Cortex of kidney (tissue), 1 donor: ENCODE measurements around the gene LONP2.
"Not testable (repeated sequence)": the region's sequence is repeated elsewhere in the genome, so short reads cannot be mapped to it uniquely, and the experiment has no call there.

ENCODE experiments used
- DNase-seq: peaks from one replicate; lab custom pipeline; 2025; lab: John Stamatoyannopoulos, UW

The LONP2 gene

DNA sequence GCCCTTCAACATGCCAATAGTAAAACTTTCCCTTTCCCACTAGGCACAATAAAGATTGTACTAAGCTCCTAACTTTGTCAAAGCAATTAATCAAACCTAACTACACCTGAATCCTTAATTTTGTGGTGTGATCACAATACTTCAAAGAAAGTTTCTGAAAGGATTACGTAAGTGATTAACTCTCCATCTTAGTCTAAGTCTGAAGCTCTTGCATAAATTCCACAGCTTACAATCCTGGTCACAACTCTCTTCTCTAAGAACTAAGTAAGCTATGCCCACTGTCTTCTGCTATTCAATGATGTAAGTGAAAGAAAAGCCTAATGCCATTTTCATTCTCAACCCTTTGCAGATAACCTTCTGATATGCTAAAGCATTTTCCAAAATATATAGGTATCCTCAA, 125.7 kb downstream of the LONP2 start:
- no peak for DNase-seq

- no peak for DNase-seq
Measured at GRCh38 chr16:48370229-48370628, 126.1 kb downstream of the LONP2 start.

GRCh38 chr16:48370668-48371392, 126.7 kb downstream of the LONP2 start:
- DNase-seq, result not testable (repeated sequence)

GRCh38 chr16:48371393-48371780, 127.3 kb downstream of the LONP2 start:
- DNase-seq, result no peak

- no peak for DNase-seq
Measured at GRCh38 chr16:48372744-48373143, 128.6 kb downstream of the LONP2 start.

- DNase-seq, result no peak
Measured at GRCh38 chr16:48373258-48374029, 129.3 kb downstream of the LONP2 start.

GRCh38 chr16:48374255-48374654, 130.2 kb downstream of the LONP2 start:
- no peak for DNase-seq

DNA sequence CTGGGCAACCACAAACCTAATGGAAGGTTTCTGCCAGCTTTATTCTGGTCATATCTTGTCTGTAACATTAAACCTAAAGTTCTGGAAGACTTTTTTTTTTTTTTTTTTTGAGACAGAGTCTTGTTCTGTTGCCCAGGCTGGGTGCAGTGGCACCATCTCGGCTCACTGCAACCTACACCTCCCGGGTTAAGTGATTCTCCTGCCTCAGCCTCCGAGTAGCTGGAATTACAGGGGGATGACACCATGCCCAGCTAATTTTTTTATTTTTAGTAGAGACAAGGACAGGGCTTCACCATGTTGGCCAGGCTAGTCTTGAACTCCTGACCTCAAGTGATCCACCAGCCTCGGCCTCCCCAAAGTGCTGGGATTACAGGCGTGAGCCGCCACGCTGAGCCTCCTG, 133.2 kb downstream of the LONP2 start:
- not testable (repeated sequence) for DNase-seq

- DNase-seq, result no peak
Measured at GRCh38 chr16:48378276-48378675, 134.2 kb downstream of the LONP2 start.

- no peak for DNase-seq
Measured at GRCh38 chr16:48378836-48379235, 134.7 kb downstream of the LONP2 start.

DNA sequence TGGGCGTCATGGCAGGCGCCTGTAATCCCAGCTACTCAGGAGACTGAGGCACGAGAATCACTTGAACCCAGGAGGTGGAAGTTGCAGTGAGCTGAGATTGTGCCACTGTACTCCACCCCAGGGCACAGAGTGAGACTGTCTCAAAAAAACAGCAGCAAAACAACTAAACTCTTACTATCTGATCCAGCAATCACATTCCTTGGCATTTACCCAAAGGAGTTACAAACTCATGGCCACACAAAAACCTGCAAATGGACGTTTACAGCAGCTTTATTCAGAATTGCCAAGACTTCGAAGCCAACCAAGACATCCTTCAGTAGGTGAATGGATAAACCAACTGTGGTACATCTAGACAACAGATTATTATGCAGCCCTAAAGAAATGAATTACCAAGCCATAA, 137.1 kb downstream of the LONP2 start:
- no peak for DNase-seq

- DNase-seq, result no peak
Measured at GRCh38 chr16:48382131-48382530, 138.0 kb downstream of the LONP2 start.

DNA sequence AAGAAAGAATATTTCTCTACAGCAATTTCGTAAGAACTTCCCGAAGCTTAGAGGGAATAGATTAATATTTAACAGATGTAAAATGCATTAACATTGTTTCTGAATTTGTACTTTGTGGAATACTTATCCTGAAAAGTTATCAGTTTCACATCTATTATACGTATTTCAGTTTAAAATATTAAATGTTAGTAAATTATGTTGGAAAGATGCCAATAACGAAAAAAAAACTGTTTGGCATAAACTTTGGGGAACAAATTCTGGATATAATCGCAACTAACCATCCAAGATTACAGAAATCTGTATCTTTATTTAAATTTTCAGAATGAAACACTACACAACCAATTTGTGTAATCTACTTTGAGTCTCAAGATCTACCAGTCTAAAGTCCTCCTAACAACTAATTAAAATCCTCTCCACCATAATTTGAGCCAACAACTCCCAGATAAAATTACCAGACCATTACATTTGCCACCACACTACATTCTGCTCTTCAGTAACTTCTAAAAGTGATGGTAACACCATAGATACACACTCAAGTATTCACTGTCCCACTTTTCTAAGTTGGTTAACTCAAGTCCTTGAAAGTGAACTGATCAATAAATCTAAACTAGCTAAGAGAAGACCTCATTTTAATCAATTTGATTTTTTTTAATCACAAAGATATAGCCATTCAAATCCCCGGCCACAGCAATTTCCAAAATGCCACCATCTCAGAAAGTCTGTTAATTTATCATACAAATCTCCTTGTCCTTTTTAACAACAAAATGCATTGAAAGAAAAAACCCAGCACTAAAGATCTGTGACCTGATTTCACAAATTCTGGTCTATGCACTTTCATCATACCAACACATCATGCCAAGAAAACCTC, 139.1 kb downstream of the LONP2 start:
- no peak for DNase-seq

- no peak for DNase-seq
Measured at GRCh38 chr16:48383877-48384519, 139.9 kb downstream of the LONP2 start.

DNA sequence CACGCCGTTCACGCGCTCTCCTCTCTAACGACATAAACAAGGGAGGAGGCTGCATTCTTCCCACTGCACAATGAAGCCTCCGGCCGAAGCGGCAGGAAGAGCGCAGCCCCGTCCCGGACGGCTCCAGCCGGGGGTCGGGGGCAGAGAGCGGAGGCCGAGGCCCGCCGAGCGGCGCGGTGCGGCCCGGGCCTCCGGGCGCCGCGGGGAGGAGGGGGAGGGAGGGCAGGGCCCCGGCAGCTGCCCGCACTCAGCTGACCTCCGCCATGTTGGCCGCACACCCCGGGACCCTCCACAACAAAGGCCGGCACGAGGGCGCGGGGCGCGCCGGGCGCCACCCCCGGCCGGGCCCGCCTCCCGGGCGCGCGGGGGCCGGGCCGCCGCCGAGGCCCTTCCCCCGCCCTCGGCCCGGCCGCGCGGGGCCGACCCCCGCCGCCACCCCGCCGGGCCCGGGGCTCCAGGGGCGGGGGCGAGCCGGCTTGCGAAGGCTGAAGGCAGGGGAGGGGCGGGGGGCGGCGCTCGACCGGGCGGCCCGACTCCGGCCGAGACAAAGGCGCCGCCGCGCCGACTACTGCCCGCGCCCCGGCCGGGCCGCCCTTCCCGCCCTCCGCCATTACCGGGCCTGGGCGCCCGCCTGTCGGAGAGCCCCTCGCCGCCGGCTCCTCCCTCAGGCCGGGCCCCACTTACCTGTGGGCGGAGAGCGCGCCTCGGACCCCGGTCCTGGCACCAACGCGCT, 140.6 kb downstream of the LONP2 start:
- no peak for DNase-seq

DNA sequence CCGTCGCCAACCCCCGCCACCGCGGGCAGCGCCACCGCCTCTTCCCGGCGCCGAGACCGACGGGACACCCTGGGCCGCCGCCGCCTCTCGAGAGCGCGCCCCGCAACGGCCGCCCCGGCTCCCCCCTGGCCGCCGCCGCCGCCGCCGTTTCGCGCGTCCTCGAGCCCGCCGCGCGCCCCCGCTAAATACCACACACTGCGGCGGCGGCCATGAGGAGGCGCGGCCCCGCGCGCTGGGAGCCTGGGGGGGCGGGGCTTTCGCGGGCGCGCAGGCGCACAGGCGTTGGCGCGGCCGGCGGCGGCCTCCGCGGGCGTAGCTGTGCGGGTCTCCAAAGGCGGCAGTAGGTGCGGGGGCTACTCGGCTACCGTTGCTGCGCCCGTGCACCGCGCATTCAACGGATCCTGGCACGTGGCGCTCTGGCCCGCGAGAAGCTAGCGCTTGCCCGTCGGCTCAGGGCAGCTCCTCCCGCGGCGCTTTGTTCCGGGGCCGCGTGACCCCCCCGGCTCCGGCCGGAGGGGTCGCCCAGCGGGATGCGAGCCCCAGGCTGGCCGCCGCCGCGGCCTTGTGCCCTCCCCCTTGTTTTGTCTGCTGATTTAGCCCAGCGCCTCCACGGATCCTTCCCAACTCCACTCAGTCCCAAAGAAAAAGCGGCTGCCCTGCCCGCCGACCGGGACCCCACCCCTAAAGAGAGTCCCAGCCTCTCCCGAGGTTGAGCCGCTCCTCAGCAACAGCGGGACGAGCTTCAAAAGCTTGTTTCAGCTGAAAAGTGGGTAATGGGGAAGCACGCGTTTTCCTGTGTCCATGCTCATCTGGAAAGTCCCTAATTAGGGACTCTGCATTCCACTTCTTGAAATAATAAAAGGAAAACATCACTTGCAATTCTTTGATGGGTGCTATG, 141.4 kb downstream of the LONP2 start, which contains the start of gene SIAH1:
Gene SIAH1, minus strand, starts transcription at position 161 of the 898 bp plus-strand sequence. CDS start 22,985 bp downstream, outside the sequence.
- no peak for DNase-seq

- DNase-seq, result no peak
Measured at GRCh38 chr16:48386559-48387312, 142.6 kb downstream of the LONP2 start.

- DNase-seq, result no peak
Measured at GRCh38 chr16:48392407-48392806, 148.3 kb downstream of the LONP2 start.
